Cardiac fibroblast (primary cell): Measurements from ENCODE around the gene SCMH1.

Source experiments
- DNase-seq, 2 donors: peaks; one replicate each; pipeline versions ENCODE4 v3.0.0 to v3.0.0-alpha.2; 2010; ENCODE audit warnings: low read depth in 2 of 2
- H3K4me3 ChIP-seq, 2 donors: replicated peaks in 1 of 2; 1 replicate in 1 of 2; 2 replicates in 1 of 2; pipeline ENCODE4 v1.5.1; 2011; ENCODE audit warnings: low read depth in 2 of 2, low read length in 2 of 2, mild to moderate bottlenecking in 2 of 2, moderate library complexity in 1 of 2
- TF ChIP-seq, protein P1 (sequence below): IDR thresholded peaks from one replicate; pipeline ENCODE4 v1.5.1; 2011; ENCODE audit warnings: low read depth, mild to moderate bottlenecking, low read length, inconsistent platforms

SCMH1 gene

DNA sequence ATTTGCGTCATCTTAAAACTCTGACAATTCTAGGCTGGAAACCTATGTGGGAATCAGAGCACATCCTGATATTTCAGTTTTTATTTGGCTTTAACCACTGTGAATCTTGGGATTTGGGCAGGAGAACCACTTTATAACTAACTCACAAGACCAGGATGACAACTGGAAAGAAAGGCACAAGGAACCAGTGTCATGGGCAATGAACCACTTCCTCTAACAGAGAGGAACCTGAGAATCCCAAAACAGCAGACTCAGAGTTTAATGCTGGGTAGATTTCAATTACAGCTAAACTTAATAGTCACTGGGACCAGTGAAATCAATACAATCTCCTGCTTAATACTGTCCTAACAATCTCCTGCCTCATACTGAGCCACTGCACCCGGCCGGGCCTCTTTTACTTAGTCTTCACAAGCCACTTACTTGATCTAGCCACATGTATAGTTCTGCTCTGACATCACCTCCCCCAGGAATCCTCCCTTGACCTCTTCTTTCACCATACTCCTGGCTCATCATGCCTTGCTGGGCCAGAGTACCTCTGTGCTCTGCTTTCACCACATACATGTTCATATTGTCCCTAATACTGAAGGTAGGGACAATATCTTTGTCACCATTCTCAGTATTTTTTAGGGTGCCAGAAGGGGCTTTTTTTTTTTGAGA, 200.4 kb downstream of the SCMH1 start:
- DNase-seq: peak in 1 of 2 donors; percentile 63
- no peak overlapping the region for H3K4me3 ChIP-seq
- TF ChIP-seq, protein P1, sequence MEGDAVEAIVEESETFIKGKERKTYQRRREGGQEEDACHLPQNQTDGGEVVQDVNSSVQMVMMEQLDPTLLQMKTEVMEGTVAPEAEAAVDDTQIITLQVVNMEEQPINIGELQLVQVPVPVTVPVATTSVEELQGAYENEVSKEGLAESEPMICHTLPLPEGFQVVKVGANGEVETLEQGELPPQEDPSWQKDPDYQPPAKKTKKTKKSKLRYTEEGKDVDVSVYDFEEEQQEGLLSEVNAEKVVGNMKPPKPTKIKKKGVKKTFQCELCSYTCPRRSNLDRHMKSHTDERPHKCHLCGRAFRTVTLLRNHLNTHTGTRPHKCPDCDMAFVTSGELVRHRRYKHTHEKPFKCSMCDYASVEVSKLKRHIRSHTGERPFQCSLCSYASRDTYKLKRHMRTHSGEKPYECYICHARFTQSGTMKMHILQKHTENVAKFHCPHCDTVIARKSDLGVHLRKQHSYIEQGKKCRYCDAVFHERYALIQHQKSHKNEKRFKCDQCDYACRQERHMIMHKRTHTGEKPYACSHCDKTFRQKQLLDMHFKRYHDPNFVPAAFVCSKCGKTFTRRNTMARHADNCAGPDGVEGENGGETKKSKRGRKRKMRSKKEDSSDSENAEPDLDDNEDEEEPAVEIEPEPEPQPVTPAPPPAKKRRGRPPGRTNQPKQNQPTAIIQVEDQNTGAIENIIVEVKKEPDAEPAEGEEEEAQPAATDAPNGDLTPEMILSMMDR: no peak

- DNase-seq: peak in 1 of 2 donors; percentile 20
- H3K4me3 ChIP-seq: no peak overlapping the region
- TF ChIP-seq, protein P1: no peak
These were observed 204.0 kb downstream of the SCMH1 start for GRCh38 chr1:41038110-41038509.

DNA sequence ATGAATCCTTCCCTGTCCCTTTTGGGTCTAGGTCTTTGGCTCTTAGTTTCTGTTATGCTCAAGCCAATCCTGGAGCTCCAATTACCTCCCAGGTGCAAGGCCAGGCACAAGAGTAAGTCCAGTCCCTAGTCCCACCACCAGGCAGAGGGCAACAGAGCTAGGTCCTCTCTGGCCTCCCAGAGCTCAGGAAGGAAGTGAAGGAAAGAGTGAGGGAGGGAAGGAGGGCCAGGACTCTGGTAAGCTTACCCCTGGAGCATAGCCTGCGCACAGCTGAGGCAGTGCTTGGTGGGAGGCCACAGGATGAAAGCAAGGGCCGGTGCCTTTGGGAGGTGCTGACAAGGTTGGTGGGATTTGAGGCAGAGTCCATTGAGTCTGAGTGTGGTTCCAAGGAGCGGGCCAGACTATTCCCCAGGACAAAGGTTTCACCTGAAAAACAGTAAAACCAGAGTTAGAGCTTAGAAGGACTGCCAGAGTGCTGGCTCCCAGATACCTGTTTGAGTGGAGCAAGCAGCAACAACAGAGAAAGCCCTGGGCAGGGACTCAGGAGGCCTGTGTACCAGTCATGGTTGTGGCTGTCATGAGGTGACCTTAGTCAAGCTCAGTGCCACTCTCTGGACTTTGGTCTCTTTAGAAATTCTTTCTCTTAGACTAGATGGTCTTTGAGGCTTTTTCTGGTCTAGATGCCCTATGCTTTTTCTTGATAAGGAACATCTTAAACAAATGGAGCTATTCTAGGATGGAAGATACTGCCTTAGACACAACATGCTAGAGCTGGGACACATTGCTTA, 204.8 kb downstream of the SCMH1 start:
- no peak overlapping the region for H3K4me3 ChIP-seq
- DNase-seq: no peak
- TF ChIP-seq, protein P1: no peak

GRCh38 chr1:41033272-41033671, 208.8 kb downstream of the SCMH1 start:
- DNase-seq: no peak
- no peak overlapping the region for H3K4me3 ChIP-seq
- TF ChIP-seq, protein P1: no peak

- no peak for DNase-seq
- no peak overlapping the region for H3K4me3 ChIP-seq
- TF ChIP-seq, protein P1: no peak
These were observed 210.0 kb downstream of the SCMH1 start for GRCh38 chr1:41032147-41032546.

GRCh38 chr1:41030872-41031616, 211.1 kb downstream of the SCMH1 start:
- TF ChIP-seq, protein P1: no peak
- DNase-seq: no peak
- H3K4me3 ChIP-seq: no peak overlapping the region
